HCT116 (cell line): ENCODE data around the gene SEMA3C. TPM values are rescaled to one million over a fixed set of nuclear protein-coding genes. Genes with fewer than 3 reads are reported as not detected.

Experiments
- ATAC-seq: fragments of 200-7000 bp; cut with Tn5 transposase; 2 replicates; pipeline ENCODE4 v1.9.1; 2020; ENCODE audit warnings: mild to moderate bottlenecking, moderate library complexity
- BruUV-seq: library from RNA; stranded (reverse); fragments of 400-500 nt; replicated peaks from 2 replicates; lab custom pipeline; 2021; lab: Mats Ljungman, UMichigan
- CTCF ChIA-PET: fragments of 300-600 bp; sonication (Branson Sonifier 250); formaldehyde crosslinking; loops from one replicate; lab custom pipeline; 2021; ENCODE audit warnings: antibody characterized with exemption; lab: Charles Lee
- POLR2A ChIA-PET: fragments of 300-600, 350-600 bp; sonication (Branson Sonifier 250); formaldehyde crosslinking; loops from one replicate; lab custom pipeline; 2021; ENCODE audit warnings: antibody characterized with exemption; lab: Charles Lee
- RAD21 ChIA-PET, 2 experiments: fragments of 300-600 bp; sonication (Branson Sonifier 250); formaldehyde crosslinking; loops; one replicate each; lab custom pipeline; 2023; ENCODE audit warnings: low total read pairs in 2 of 2; ENCODE audit not compliant: uncharacterized antibody in 2 of 2, unreplicated experiment in 2 of 2, low non-redundant PET in 1 of 2; lab: Charles Lee
- DNase-seq: peaks from one replicate; pipeline ENCODE4 v3.0.0-alpha.2; 2010; ENCODE audit warnings: low read depth, low spot score
- H2AFZ ChIP-seq: fragments of 200-600 bp; shearing (Covaris generic), sonication (generic); 2 replicates; pipeline ENCODE4 v1.6.1; 2017; ENCODE audit warnings: low read depth, mixed run types, mixed read lengths, antibody characterized with exemption, low read length; ENCODE audit not compliant: poor library complexity, severe bottlenecking
- H3K27ac ChIP-seq: 2 replicates; pipeline ENCODE4 v1.5.1; 2012; ENCODE audit warnings: low read depth, low read length
- H3K27me3 ChIP-seq: fragments of 200-600 bp; sonication (generic); 2 replicates; pipeline ENCODE4 v1.6.1; 2016; ENCODE audit warnings: mixed run types, low read length, mixed read lengths; ENCODE audit not compliant: insufficient read depth
- H3K36me3 ChIP-seq, 2 experiments: fragments of 200-500 bp in 1 of 2; fragments of 200-600 bp in 1 of 2; sonication (Bioruptor generic) in 1 of 2; sonication (generic) in 1 of 2; 2 replicates each; pipeline versions ENCODE4 v1.5.1 to v1.6.1; 2014 to 2016; ENCODE audit warnings: low read length in 2 of 2, inconsistent platforms in 1 of 2, mixed read lengths in 1 of 2, mixed run types in 1 of 2; ENCODE audit not compliant: insufficient read depth in 2 of 2, control insufficient read depth in 1 of 2
- H3K4me1 ChIP-seq, 2 experiments: fragments of 200-600 bp in 1 of 2; sonication (generic) in 1 of 2; 2 replicates each; pipeline versions ENCODE4 v1.5.1 to v1.6.1; 2012 to 2017; ENCODE audit warnings: low read length in 2 of 2, inconsistent platforms in 1 of 2, mild to moderate bottlenecking in 1 of 2, mixed read lengths in 1 of 2, mixed run types in 1 of 2, moderate library complexity in 1 of 2; ENCODE audit not compliant: insufficient read depth in 2 of 2, control insufficient read depth in 1 of 2
- H3K4me2 ChIP-seq: fragments of 200-600 bp; sonication (generic); 2 replicates; pipeline ENCODE4 v1.6.1; 2017; ENCODE audit warnings: mixed run types, low read length, mixed read lengths
- H3K4me3 ChIP-seq, 2 experiments: fragments of 200-600 bp in 1 of 2; sonication (generic) in 1 of 2; replicated peaks in 1 of 2; 2 replicates each; pipeline ENCODE4 v1.5.1; 2011 to 2016; ENCODE audit warnings: low read length in 2 of 2, control low read depth in 1 of 2, low read depth in 1 of 2, mild to moderate bottlenecking in 1 of 2, mixed read lengths in 1 of 2, mixed run types in 1 of 2
- H3K79me2 ChIP-seq: fragments of 200-600 bp; sonication (generic); 2 replicates; pipeline ENCODE4 v1.6.1; 2017; ENCODE audit warnings: mild to moderate bottlenecking, mixed run types, low read length, moderate library complexity, mixed read lengths; ENCODE audit not compliant: insufficient read depth
- H3K9ac ChIP-seq: fragments of 200-600 bp; sonication (generic); 2 replicates; pipeline ENCODE4 v1.6.1; 2016; ENCODE audit warnings: low read length, mixed read lengths
- H3K9me2 ChIP-seq: fragments of 200-600 bp; sonication (generic), shearing (Covaris generic); 2 replicates; pipeline ENCODE4 v1.6.1; 2017; ENCODE audit warnings: mixed run types, mild to moderate bottlenecking, moderate library complexity; ENCODE audit not compliant: insufficient read depth
- H3K9me3 ChIP-seq, 2 experiments: fragments of 200-500 bp in 1 of 2; fragments of 200-600 bp in 1 of 2; sonication (Bioruptor generic) in 1 of 2; sonication (generic) in 1 of 2; 2 replicates each; pipeline ENCODE4 v1.6.1; 2014 to 2017; ENCODE audit warnings: low read length in 2 of 2, mixed read lengths in 2 of 2, inconsistent platforms in 1 of 2, low read depth in 1 of 2, mild to moderate bottlenecking in 1 of 2, mixed run types in 1 of 2, moderate library complexity in 1 of 2; ENCODE audit not compliant: control insufficient read depth in 1 of 2, insufficient read depth in 1 of 2
- H4K20me1 ChIP-seq: fragments of 200-600 bp; sonication (generic), shearing (Covaris generic); 2 replicates; pipeline ENCODE4 v1.6.1; 2017; ENCODE audit warnings: mixed run types, mild to moderate bottlenecking, moderate library complexity; ENCODE audit not compliant: insufficient read depth
- CBX3 ChIP-seq: IDR thresholded peaks from 2 replicates; pipeline ENCODE4 v1.6.1; 2012; ENCODE audit warnings: low read depth
- CEBPB ChIP-seq: IDR thresholded peaks from 2 replicates; pipeline ENCODE4 v1.6.1; 2012; ENCODE audit warnings: low read depth
- CTCF ChIP-seq, 3 experiments: fragments of 200-600 bp in 1 of 3; sonication (generic) in 1 of 3; IDR thresholded peaks in 2 of 3; conservative IDR thresholded peaks in 1 of 3; 2 replicates each; pipeline ENCODE4 v1.5.1; 2012 to 2017; ENCODE audit warnings: low read depth in 2 of 3, low read length in 2 of 3, antibody characterized with exemption in 1 of 3, borderline replicate concordance in 1 of 3, control low read depth in 1 of 3, mild to moderate bottlenecking in 1 of 3, mixed read lengths in 1 of 3, mixed run types in 1 of 3, moderate library complexity in 1 of 3; ENCODE audit not compliant: insufficient read depth in 1 of 3
- EGR1 ChIP-seq: IDR thresholded peaks from 2 replicates; pipeline ENCODE4 v1.6.1; 2012; ENCODE audit warnings: low read depth
- EZH2 ChIP-seq: fragments of 200-600 bp; sonication (generic); IDR thresholded peaks from 2 replicates; pipeline ENCODE4 v1.6.1; 2017; ENCODE audit warnings: antibody characterized with exemption, mixed run types
- EZH2phosphoT487 ChIP-seq: fragments of 200-600 bp; IDR thresholded peaks from 2 replicates; pipeline ENCODE4 v1.6.1; 2018; ENCODE audit warnings: antibody characterized with exemption, borderline replicate concordance
- FOSL1 ChIP-seq: IDR thresholded peaks from 2 replicates; pipeline ENCODE4 v1.6.1; 2012; ENCODE audit warnings: low read depth
- JUND ChIP-seq: IDR thresholded peaks from 2 replicates; pipeline ENCODE4 v1.6.1; 2012
- POLR2A ChIP-seq: IDR thresholded peaks from 2 replicates; pipeline ENCODE4 v1.7.0; 2011; ENCODE audit warnings: borderline replicate concordance; ENCODE audit not compliant: insufficient read depth, insufficient read length; ENCODE audit errors: extremely low read depth
- RAD21 ChIP-seq: IDR thresholded peaks from 2 replicates; pipeline ENCODE4 v1.6.1; 2012; ENCODE audit warnings: low read depth, mild to moderate bottlenecking
- SP1 ChIP-seq: IDR thresholded peaks from 2 replicates; pipeline ENCODE4 v1.6.1; 2012; ENCODE audit warnings: low read depth
- TCF7L2 ChIP-seq: IDR thresholded peaks from 2 replicates; pipeline ENCODE4 v1.7.0; 2011; ENCODE audit warnings: borderline replicate concordance, inconsistent platforms; ENCODE audit not compliant: insufficient read depth, insufficient read length; ENCODE audit errors: extremely low read depth
- YY1 ChIP-seq: IDR thresholded peaks from 2 replicates; pipeline ENCODE4 v1.6.1; 2011; ENCODE audit warnings: low read length, low read depth, moderate library complexity, mild to moderate bottlenecking; ENCODE audit not compliant: insufficient replicate concordance; ENCODE audit errors: extremely low read depth
- ZBTB33 ChIP-seq: IDR thresholded peaks from 2 replicates; pipeline ENCODE4 v1.6.1; 2011; ENCODE audit warnings: mild to moderate bottlenecking, low read length, moderate library complexity; ENCODE audit not compliant: insufficient replicate concordance; ENCODE audit errors: extremely low read depth
- ZNF274 ChIP-seq: fragments of 200-500 bp; sonication (Bioruptor generic); IDR thresholded peaks from 2 replicates; pipeline ENCODE4 v1.6.1; 2014; ENCODE audit warnings: mild to moderate bottlenecking, low read depth, low read length, inconsistent platforms
- intact Hi-C: fragments of 100-400 bp; cut with micrococcal nuclease; formaldehyde crosslinking; loops from 2 replicates; pipeline ENCODE4 v1.10.0; 2022
- total RNA-seq: library from RNA; stranded (reverse); gene quantifications from one replicate; pipeline ENCODE4 v1.2.1, GENCODE V29; 2021; ENCODE audit not compliant: unreplicated experiment
- TF ChIP-seq, protein P1 (sequence below): IDR thresholded peaks from 2 replicates; pipeline ENCODE4 v1.6.1; 2012

Gene SEMA3C
- total RNA-seq, 1 experiment from 2014 or later, result 25.3 TPM

- Histone ChIP-seq H3K79me2 (no peaks in the 10 kb centered on the region), H3K9ac (no peak overlapping the region), H3K4me2 (no peak overlapping the region), H3K36me3 (no peaks in the 10 kb centered on the region), H4K20me1 (no peaks in the 10 kb centered on the region), H3K4me1 (no peaks in the 10 kb centered on the region), H2AFZ (no peak overlapping the region), H3K9me2 (no peaks in the 10 kb centered on the region), H3K27ac (no peak overlapping the region), H3K9me3 (no peaks in the 10 kb centered on the region), H3K4me3 (no peak overlapping the region), H3K27me3 (no peaks in the 10 kb centered on the region)
- BruUV-seq, result no TSS peak
- ATAC-seq (no peak), DNase-seq (no peak)
- no peak for TF ChIP-seq CTCF (IDR thresholded peaks at IDR 0.05 in 2 of 3, conservative IDR thresholded peaks at IDR 0.05 in 1 of 3; ENCODE audit: borderline replicate concordance in 1 of 3, insufficient read depth in 1 of 3, low read depth in 2 of 3, low read length in 2 of 3)
- no peak for TF ChIP-seq EZH2
- TF ChIP-seq RAD21, result no peak
- TF ChIP-seq, protein P1, sequence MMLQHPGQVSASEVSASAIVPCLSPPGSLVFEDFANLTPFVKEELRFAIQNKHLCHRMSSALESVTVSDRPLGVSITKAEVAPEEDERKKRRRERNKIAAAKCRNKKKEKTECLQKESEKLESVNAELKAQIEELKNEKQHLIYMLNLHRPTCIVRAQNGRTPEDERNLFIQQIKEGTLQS, result no peak
- no peak for TF ChIP-seq ZNF274
- TF ChIP-seq FOSL1, result no peak
- no peak for TF ChIP-seq POLR2A
- no peak for TF ChIP-seq JUND
- TF ChIP-seq YY1, result no peak
- no peak for TF ChIP-seq TCF7L2
- TF ChIP-seq ZBTB33, result no peak
- no peak for TF ChIP-seq CBX3
- no peak for TF ChIP-seq EGR1
- TF ChIP-seq SP1, result no peak
- no peak for TF ChIP-seq EZH2phosphoT487
- no peak for TF ChIP-seq CEBPB
- ChIA-PET CTCF (no interaction called here), RAD21 (no interaction called here), POLR2A (no interaction called here)
- intact Hi-C loops, result no loop called here
Measured at GRCh38 chr7:80968606-80969005, 49.8 kb upstream of the SEMA3C start.
